Fibroblast of pulmonary artery (primary cell): ENCODE results near the gene NCK1.

Source experiments
- DNase-seq: peaks from one replicate; pipeline ENCODE4 v3.0.0-alpha.2; 2010; ENCODE audit warnings: low read depth
- H3K4me3 ChIP-seq: replicated peaks from 2 replicates; pipeline ENCODE4 v1.5.1; 2011; ENCODE audit warnings: low read depth, mild to moderate bottlenecking, control low read depth, low read length, moderate library complexity
- TF ChIP-seq, protein P1 (sequence below): IDR thresholded peaks from 2 replicates; pipeline ENCODE4 v1.5.1; 2011; ENCODE audit warnings: mild to moderate bottlenecking, control low read depth, low read length, inconsistent platforms; ENCODE audit errors: missing control alignments

NCK1 gene

DNA sequence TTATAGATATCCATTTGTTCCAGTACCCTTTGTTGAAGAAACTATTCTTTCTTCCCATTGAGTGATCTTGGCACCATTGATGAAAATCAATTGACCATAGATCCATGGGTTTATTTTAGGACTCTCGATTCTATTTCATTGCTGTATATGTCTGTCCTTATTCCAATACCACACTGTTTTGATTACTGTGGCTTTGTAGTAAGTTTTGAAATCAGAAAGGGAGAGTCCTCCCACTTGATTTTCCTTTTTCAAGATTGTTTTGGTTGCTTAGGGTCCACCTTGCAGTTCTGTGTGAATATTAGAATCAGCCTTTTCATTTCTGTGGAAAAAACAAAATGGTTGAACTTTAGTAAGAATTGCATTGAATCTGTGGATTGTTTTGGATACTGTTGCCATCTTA is 75.2 kb downstream of the NCK1 start:
- H3K4me3 ChIP-seq = no peak overlapping the region
- DNase-seq = no peak
- TF ChIP-seq, protein P1, sequence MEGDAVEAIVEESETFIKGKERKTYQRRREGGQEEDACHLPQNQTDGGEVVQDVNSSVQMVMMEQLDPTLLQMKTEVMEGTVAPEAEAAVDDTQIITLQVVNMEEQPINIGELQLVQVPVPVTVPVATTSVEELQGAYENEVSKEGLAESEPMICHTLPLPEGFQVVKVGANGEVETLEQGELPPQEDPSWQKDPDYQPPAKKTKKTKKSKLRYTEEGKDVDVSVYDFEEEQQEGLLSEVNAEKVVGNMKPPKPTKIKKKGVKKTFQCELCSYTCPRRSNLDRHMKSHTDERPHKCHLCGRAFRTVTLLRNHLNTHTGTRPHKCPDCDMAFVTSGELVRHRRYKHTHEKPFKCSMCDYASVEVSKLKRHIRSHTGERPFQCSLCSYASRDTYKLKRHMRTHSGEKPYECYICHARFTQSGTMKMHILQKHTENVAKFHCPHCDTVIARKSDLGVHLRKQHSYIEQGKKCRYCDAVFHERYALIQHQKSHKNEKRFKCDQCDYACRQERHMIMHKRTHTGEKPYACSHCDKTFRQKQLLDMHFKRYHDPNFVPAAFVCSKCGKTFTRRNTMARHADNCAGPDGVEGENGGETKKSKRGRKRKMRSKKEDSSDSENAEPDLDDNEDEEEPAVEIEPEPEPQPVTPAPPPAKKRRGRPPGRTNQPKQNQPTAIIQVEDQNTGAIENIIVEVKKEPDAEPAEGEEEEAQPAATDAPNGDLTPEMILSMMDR = no peak

DNA sequence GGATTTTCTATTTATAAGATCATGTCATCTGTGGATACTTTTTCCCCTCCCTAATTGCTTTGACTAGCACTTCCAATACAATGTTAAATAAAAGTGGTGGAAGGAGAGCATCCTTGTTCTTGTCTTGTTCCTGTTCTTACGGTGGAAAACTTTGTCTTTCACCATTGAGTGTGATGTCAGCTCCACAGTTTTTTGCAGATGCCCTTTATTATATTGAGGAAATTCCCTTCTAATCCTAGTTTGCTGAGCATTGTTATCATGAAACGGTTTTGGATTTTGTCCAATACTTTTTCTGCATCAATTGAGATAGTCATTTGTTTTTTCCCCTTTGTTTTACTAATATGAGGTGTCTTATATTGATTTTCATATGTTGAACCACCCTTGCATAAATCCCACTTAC is 75.8 kb downstream of the NCK1 start:
- TF ChIP-seq, protein P1 = no peak
- peak; percentile 28 for DNase-seq
- no peak overlapping the region for H3K4me3 ChIP-seq

DNA sequence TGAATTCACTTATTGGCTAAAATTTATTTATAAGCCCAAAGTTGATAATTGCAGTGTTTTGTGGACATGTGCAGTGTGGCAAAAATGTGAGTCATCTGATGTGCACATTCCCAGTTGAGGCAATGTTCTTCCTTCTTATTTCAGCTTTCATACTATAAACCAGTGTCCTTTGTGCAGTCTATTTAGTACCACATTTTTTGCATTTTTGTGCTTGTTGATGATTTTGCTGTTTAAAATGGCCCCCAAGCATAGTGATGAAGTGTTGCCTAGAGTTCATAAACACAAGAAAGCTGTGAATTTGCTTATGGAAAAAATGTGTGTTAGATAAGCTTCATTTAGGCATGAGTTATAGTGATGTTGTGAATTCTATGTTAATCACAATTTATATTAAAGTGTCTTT is 76.3 kb downstream of the NCK1 start:
- TF ChIP-seq, protein P1 = no peak
- H3K4me3 ChIP-seq = no peak overlapping the region
- DNase-seq = peak; percentile 68

DNA sequence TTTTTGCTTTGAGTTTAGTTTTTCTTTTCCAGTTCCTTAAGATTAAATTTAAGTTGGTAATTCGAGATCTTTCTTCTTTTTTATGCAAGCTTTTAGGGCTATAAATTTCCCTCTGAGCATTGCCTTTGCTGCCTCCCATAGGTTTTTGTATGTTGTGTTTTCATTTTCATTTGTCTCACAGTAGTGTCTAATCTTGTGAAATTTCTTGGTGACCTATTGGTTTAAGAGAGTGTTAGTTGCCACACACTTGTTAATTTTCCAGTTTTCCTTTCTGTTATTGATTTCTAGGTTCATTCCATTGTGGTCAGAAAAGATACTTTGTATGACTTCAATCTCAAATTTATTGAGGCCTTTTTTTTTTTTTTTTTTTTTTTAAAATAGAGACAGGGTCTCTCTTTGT is 77.5 kb downstream of the NCK1 start:
- no peak overlapping the region for H3K4me3 ChIP-seq
- DNase-seq = no peak
- TF ChIP-seq, protein P1 = no peak

DNA sequence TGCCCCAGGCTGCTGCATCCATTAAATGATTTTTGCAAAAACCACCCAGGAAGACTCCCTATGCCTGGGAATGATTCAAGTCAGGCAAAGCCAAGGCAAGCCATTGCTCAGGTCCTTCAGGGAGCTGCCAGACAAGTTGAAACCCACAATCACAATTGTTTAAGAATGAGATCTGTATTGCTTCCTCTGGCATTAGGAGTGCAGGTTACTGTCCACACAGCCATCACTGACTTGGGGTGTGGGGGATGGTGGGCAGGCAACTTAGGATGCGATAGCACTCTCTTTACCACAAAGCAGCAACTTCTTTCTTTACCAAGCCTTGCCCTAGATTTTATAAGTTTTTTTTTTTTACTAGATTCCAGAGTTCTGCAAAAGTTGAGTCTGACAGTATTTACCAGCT is 80.8 kb downstream of the NCK1 start:
- TF ChIP-seq, protein P1 = no peak
- DNase-seq = no peak
- H3K4me3 ChIP-seq = no peak overlapping the region

DNA sequence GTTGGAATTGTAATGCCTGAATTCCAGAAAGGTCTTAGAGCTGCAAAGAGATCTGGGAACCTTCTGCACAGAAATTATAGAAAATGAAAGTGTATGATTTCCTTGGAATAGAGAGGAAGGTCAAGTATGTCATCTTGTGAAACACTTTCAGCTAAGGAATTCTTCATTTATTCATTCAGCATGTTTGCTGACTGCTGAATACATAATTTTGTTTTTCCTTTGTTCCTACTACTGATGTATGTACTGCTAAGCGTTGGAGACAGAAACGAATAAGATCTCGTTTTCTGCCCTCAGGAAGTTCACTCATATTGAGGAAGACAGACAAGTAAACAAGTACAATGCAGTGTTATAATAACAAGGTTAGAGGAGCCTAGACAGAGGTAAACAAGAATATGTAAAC is 81.4 kb downstream of the NCK1 start:
- no peak overlapping the region for H3K4me3 ChIP-seq
- DNase-seq = no peak
- TF ChIP-seq, protein P1 = no peak

DNA sequence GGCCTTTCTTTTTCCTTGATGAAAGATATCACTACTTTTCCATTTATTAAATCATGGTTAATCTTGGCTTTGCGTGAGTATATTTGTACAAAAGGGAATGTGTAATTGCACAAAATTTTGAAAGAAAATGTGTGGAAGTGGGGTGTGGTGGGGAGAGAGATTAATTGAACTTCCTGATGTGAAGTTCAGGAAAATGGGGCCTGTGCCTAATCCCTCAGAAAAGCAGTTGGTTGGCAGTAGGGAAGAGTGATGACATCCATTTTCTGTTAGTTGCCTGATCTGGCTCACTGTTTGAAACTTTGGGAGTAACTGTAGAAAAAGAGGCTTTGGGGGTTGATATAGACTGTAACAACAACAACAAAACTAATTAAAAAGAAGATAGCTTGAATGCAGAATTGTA is 85.0 kb downstream of the NCK1 start:
- no peak overlapping the region for H3K4me3 ChIP-seq
- no peak for DNase-seq
- TF ChIP-seq, protein P1 = no peak
